HepG2 (cell line): Measurements from ENCODE around the gene ESF1. TPM values are rescaled to one million over a fixed set of nuclear protein-coding genes. Genes with fewer than 3 reads are reported as not detected.
A peak's percentile ranks its signal among the peaks of the same experiment; 100 is the strongest.

ENCODE experiments used
- ATAC-seq: fragments of 200-7000 bp; cut with Tn5 transposase; 3 replicates; pipeline ENCODE4 v1.9.1; 2020; ENCODE audit warnings: mild to moderate bottlenecking, moderate library complexity
- Bru-seq: library from RNA; stranded (reverse); fragments of 400-500 nt; gene quantifications from one replicate; lab custom pipeline; 2021; lab: Mats Ljungman, UMichigan
- BruChase-seq, 2 experiments: library from RNA; stranded (reverse); fragments of 400-500 nt; gene quantifications; one replicate each; lab custom pipeline; 2021; lab: Mats Ljungman, UMichigan
- BruUV-seq: library from RNA; stranded (reverse); fragments of 400-500 nt; replicated peaks from 2 replicates; lab custom pipeline; 2021; lab: Mats Ljungman, UMichigan
- CTCF ChIA-PET: fragments of 300-600 bp; formaldehyde crosslinking; extraction: SDS; loops from one replicate; lab custom pipeline; 2021; ENCODE audit warnings: low total read pairs, inconsistent platforms, low intra/inter-chr PET ratio; lab: Yijun Ruan, JAX
- POLR2A ChIA-PET: fragments of 350-600 bp; sonication (Branson Sonifier 250); formaldehyde crosslinking; loops from one replicate; lab custom pipeline; 2020; ENCODE audit warnings: antibody characterized with exemption, inconsistent platforms; lab: Yijun Ruan, JAX
- DNase-seq: peaks from one replicate; pipeline ENCODE4 v3.0.0-alpha.2; 2015; ENCODE audit warnings: low spot score
- FAIRE-seq: peaks from 3 replicates; lab custom pipeline; 2011; peaks lifted over from hg19 to GRCh38; lab: Jason Lieb, UNC
- H2AFZ ChIP-seq: one replicate; pipeline ENCODE4 v1.6.1; 2011; ENCODE audit warnings: low read length, inconsistent platforms
- H3K27ac ChIP-seq: fragments of 300-600 bp; 3 replicates; pipeline ENCODE4 v1.8.0; 2011; ENCODE audit warnings: mixed run types, mild to moderate bottlenecking, mixed read lengths, low read length, inconsistent platforms; ENCODE audit not compliant: insufficient read depth; ENCODE audit errors: extremely low read length
- H3K27me3 ChIP-seq, 2 experiments: fragments of 200-600 bp in 1 of 2; 2 replicates in 1 of 2; 3 replicates in 1 of 2; pipeline versions ENCODE4 v1.6.0 to v1.8.0; 2011; ENCODE audit warnings: low read length in 2 of 2, mild to moderate bottlenecking in 2 of 2, moderate library complexity in 2 of 2, inconsistent platforms in 1 of 2; ENCODE audit not compliant: insufficient read depth in 2 of 2, control insufficient read depth in 1 of 2
- H3K36me3 ChIP-seq, 2 experiments: fragments of 200-600 bp in 1 of 2; replicated peaks in 1 of 2; 2 replicates in 1 of 2; 3 replicates in 1 of 2; pipeline versions ENCODE4 v1.5.1 to v1.8.0; 2011; ENCODE audit warnings: low read length in 2 of 2, inconsistent platforms in 1 of 2; ENCODE audit not compliant: insufficient read depth in 2 of 2, control insufficient read depth in 1 of 2
- H3K4me1 ChIP-seq: 2 replicates; pipeline ENCODE4 v1.5.1; 2012; ENCODE audit warnings: low read length, inconsistent platforms; ENCODE audit not compliant: insufficient read depth
- H3K4me2 ChIP-seq: 2 replicates; pipeline ENCODE4 v1.6.0; 2011; ENCODE audit warnings: low read depth, low read length, inconsistent platforms
- H3K4me3 ChIP-seq, 3 experiments: fragments of 200-600 bp in 1 of 3; sonication (generic), shearing (Covaris generic) in 1 of 3; replicated peaks in 1 of 3; 2 replicates each; pipeline ENCODE4 v1.5.1; 2011 to 2016; ENCODE audit warnings: low read length in 3 of 3, inconsistent platforms in 2 of 3, low read depth in 2 of 3, mild to moderate bottlenecking in 2 of 3, control low read depth in 1 of 3, mixed read lengths in 1 of 3; ENCODE audit not compliant: insufficient read depth in 1 of 3
- H3K79me2 ChIP-seq: one replicate; pipeline ENCODE4 v1.6.1; 2011; ENCODE audit warnings: low read length, inconsistent platforms; ENCODE audit not compliant: insufficient read depth
- H3K9ac ChIP-seq: 2 replicates; pipeline ENCODE4 v1.6.0; 2011; ENCODE audit warnings: mild to moderate bottlenecking, low read depth, low read length, inconsistent platforms; ENCODE audit not compliant: insufficient read depth
- H3K9me3 ChIP-seq: 2 replicates; pipeline ENCODE4 v1.5.1; 2012; ENCODE audit warnings: mild to moderate bottlenecking, low read length
- H4K20me1 ChIP-seq: 2 replicates; pipeline ENCODE4 v1.6.0; 2011; ENCODE audit warnings: inconsistent platforms, mild to moderate bottlenecking, low read length, moderate library complexity; ENCODE audit not compliant: insufficient read depth
- AGO1 ChIP-seq: fragments of 200-400 bp; formaldehyde crosslinking; IDR thresholded peaks from 2 replicates; pipeline ENCODE4 v1.6.1; 2017; ENCODE audit warnings: mild to moderate bottlenecking, low read depth, low read length, moderate library complexity; ENCODE audit not compliant: poor library complexity, severe bottlenecking
- CENPX ChIP-seq: sonication (generic); formaldehyde crosslinking; IDR thresholded peaks from 2 replicates; pipeline ENCODE4 v1.9.0; 2021; ENCODE audit warnings: mild to moderate bottlenecking, missing genetic modification reagents, moderate library complexity
- IRF1 ChIP-seq: sonication (generic); formaldehyde crosslinking; IDR thresholded peaks from 2 replicates; pipeline ENCODE4 v1.4.0; 2020; ENCODE audit warnings: low read depth, mild to moderate bottlenecking, missing genetic modification reagents
- NCOA2 ChIP-seq: sonication (generic); formaldehyde crosslinking; IDR thresholded peaks from 2 replicates; pipeline ENCODE4 v1.8.0; 2022; ENCODE audit warnings: inconsistent platforms
- NR2F1 ChIP-seq, 2 experiments: fragments of 450-650 bp in 1 of 2; formaldehyde crosslinking in 1 of 2; IDR thresholded peaks; 2 replicates each; pipeline versions ENCODE4 v1.5.0 to v1.6.1; 2016 to 2020; ENCODE audit warnings: mild to moderate bottlenecking in 1 of 2, missing compliant biosample characterization in 1 of 2, missing genetic modification reagents in 1 of 2, moderate library complexity in 1 of 2
- NR2F2 ChIP-seq: IDR thresholded peaks from 2 replicates; pipeline ENCODE4 v1.6.1; 2012; ENCODE audit warnings: low read depth, inconsistent platforms, borderline replicate concordance
- RFX5 ChIP-seq: IDR thresholded peaks from 2 replicates; pipeline ENCODE4 v1.6.1; 2011; ENCODE audit warnings: low read depth, low read length, improper control_type of control experiment
- TOE1 ChIP-seq: sonication (generic); formaldehyde crosslinking; IDR thresholded peaks from 2 replicates; pipeline ENCODE4 v1.4.0; 2020; ENCODE audit warnings: mild to moderate bottlenecking, missing genetic modification reagents
- YEATS2 ChIP-seq: sonication (generic); formaldehyde crosslinking; IDR thresholded peaks from 2 replicates; pipeline ENCODE4 v1.4.0; 2020; ENCODE audit warnings: missing genetic modification reagents, borderline replicate concordance
- ZNF124 ChIP-seq: sonication (generic); formaldehyde crosslinking; IDR thresholded peaks from 2 replicates; pipeline ENCODE4 v1.4.0; 2020; ENCODE audit warnings: missing genetic modification reagents
- ZNF260 ChIP-seq: sonication (generic); formaldehyde crosslinking; IDR thresholded peaks from 2 replicates; pipeline ENCODE4 v1.4.0; 2020; ENCODE audit warnings: missing genetic modification reagents, low read depth, mild to moderate bottlenecking, borderline replicate concordance
- ZNF343 ChIP-seq: sonication (generic); formaldehyde crosslinking; IDR thresholded peaks from 2 replicates; pipeline ENCODE4 v1.4.0; 2020; ENCODE audit warnings: mild to moderate bottlenecking, missing genetic modification reagents
- ZNF383 ChIP-seq: sonication (generic); formaldehyde crosslinking; IDR thresholded peaks from 2 replicates; pipeline ENCODE4 v1.4.0; 2020; ENCODE audit warnings: missing genetic modification reagents, mild to moderate bottlenecking, borderline replicate concordance
- ZNF777 ChIP-seq: sonication (generic); formaldehyde crosslinking; IDR thresholded peaks from 2 replicates; pipeline ENCODE4 v1.4.0; 2020; ENCODE audit warnings: missing genetic modification reagents
- ZNF850 ChIP-seq: sonication (generic); formaldehyde crosslinking; conservative IDR thresholded peaks from 2 replicates; pipeline ENCODE4 v1.9.0; 2021; ENCODE audit warnings: mild to moderate bottlenecking, missing genetic modification reagents
- WGBS: methylation state at CpG from one replicate; pipeline ENCODE4 v1.1.6; 2017; ENCODE audit warnings: low lambda C conversion rate; 5-methylcytosine and 5-hydroxymethylcytosine counted together
- in situ Hi-C: cut with HindIII; loops from 2 replicates; pipeline ENCODE4 v1.10.0; 2017; ENCODE audit warnings: low pct_unique_long_range_greater_than_20kb; ENCODE audit not compliant: extremely low pct_ligation_motif_present
- intact Hi-C: fragments of 100-400 bp; cut with micrococcal nuclease; formaldehyde crosslinking; loops from one replicate; pipeline ENCODE4 v1.10.0; 2022; ENCODE audit not compliant: unreplicated experiment
- long read RNA-seq, 2 experiments: library from RNA in 1 of 2; library from polyadenylated mRNA in 1 of 2; stranded (forward) in 1 of 2; unstranded in 1 of 2; transcript quantifications; one replicate each; pipeline ENCODE4 v2.0.0, GENCODE V29; 2019 to 2022
- polyA minus RNA-seq, 3 experiments: library from RNA; depleted of rRNA, polyadenylated mRNA; stranded (reverse); fragments of >200 nt; gene quantifications; 2 replicates each; pipeline ENCODE4 v1.2.3, GENCODE V29; 2011; ENCODE audit warnings: low replicate concordance in 1 of 3
- polyA plus RNA-seq, 8 experiments: library from polyadenylated mRNA; depleted of rRNA in 3 of 8; stranded (reverse) in 7 of 8; unstranded in 1 of 8; fragments of >200 nt; fragmentation: Illumina TruSeq in 4 of 8; extraction: Trizol in 4 of 8; gene quantifications; 2 replicates each; pipeline versions ENCODE4 v1.2.1 to v1.2.3, GENCODE V29; 2011 to 2016; ENCODE audit warnings: low read depth in 4 of 8, missing spikeins in 1 of 8, mixed read lengths in 1 of 8; ENCODE audit not compliant: insufficient read depth in 1 of 8
- total RNA-seq, 5 experiments: library from RNA; depleted of rRNA; stranded (reverse); fragments of >200 nt; fragmentation: Illumina TruSeq; extraction: Trizol; gene quantifications; 2 replicates each; pipeline ENCODE4 v1.2.3, GENCODE V29; 2016; ENCODE audit warnings: low read depth in 1 of 5
- TF ChIP-seq, protein P1 (sequence below): sonication (generic); formaldehyde crosslinking; conservative IDR thresholded peaks from 2 replicates; pipeline ENCODE4 v1.4.0; 2020; ENCODE audit warnings: missing genetic modification reagents

ESF1 gene
- total RNA-seq (2016; rRNA removed; fragmentation: Illumina TruSeq; extraction: Trizol) = 66.9 and 95.1 TPM in 2 replicates
- 7.5 and 9.0 TPM in 2 replicates for total RNA-seq (2016; cell fraction: cytosol; rRNA removed; fragmentation: Illumina TruSeq; extraction: Trizol; ENCODE audit: low read depth)
- 68.6 and 90.2 TPM in 2 replicates for total RNA-seq (2016; cell fraction: insoluble cytoplasmic fraction; rRNA removed; fragmentation: Illumina TruSeq; extraction: Trizol)
- total RNA-seq (2016; cell fraction: membrane; rRNA removed; fragmentation: Illumina TruSeq; extraction: Trizol) = 13.8 and 18.1 TPM in 2 replicates
- 67.2 and 79.2 TPM in 2 replicates for total RNA-seq (2016; cell fraction: nucleus; rRNA removed; fragmentation: Illumina TruSeq; extraction: Trizol)
- polyA plus RNA-seq (2011; rRNA removed) = 5.7 and 7.3 TPM in 2 replicates
- 1.7 and 2.7 TPM in 2 replicates for polyA plus RNA-seq (2011; cell fraction: cytosol; rRNA removed)
- 2.5 and 5.8 TPM in 2 replicates for polyA plus RNA-seq (2011; cell fraction: nucleus; rRNA removed)
- 34.6 and 44.9 TPM in 2 replicates for polyA plus RNA-seq (2012)
- 1.00 and 1.2 TPM in 2 replicates for polyA plus RNA-seq (2016; cell fraction: cytosol; fragmentation: Illumina TruSeq; extraction: Trizol; ENCODE audit: low read depth)
- polyA plus RNA-seq (2016; cell fraction: insoluble cytoplasmic fraction; fragmentation: Illumina TruSeq; extraction: Trizol; ENCODE audit: low read depth) = 69.7 and 73.1 TPM in 2 replicates
- polyA plus RNA-seq (2016; cell fraction: membrane; fragmentation: Illumina TruSeq; extraction: Trizol; ENCODE audit: low read depth) = 3.0 and 3.7 TPM in 2 replicates
- 61.2 and 66.0 TPM in 2 replicates for polyA plus RNA-seq (2016; cell fraction: nucleus; fragmentation: Illumina TruSeq; extraction: Trizol; ENCODE audit: insufficient read depth, low read depth)
- 0.32 and 0.37 TPM in 2 replicates for polyA minus RNA-seq (2011; rRNA and poly(A)+ RNA removed; ENCODE audit: low replicate concordance)
- polyA minus RNA-seq (2011; cell fraction: cytosol; rRNA and poly(A)+ RNA removed) = 10.5 and 11.4 TPM in 2 replicates
- 47.6 and 49.1 TPM in 2 replicates for polyA minus RNA-seq (2011; cell fraction: nucleus; rRNA and poly(A)+ RNA removed)
- Bru-seq, nascent RNA = percentile 95 among the genes with signal in this experiment
- percentile 90 among the genes with signal in this experiment for BruChase-seq, experiment 1, labeled RNA remaining after a 6-hour chase
- percentile 92 among the genes with signal in this experiment for BruChase-seq, experiment 2, labeled RNA remaining after a 2-hour chase
- long read RNA-seq, experiment 1, partial matches to known transcripts = 37 of 70 reads
- long read RNA-seq, experiment 1, other reads (novel, unspliced or antisense) = 33 of 70 reads
- long read RNA-seq, experiment 2, partial matches to known transcripts = 30 of 32 reads
- long read RNA-seq, experiment 2, other reads (novel, unspliced or antisense) = 2 of 32 reads

- H3K79me2 ChIP-seq = peaks cover 79% of the 10 kb centered on the region
- H3K9me3 ChIP-seq = no peaks in the 10 kb centered on the region
- no peaks in the 10 kb centered on the region; the same call in 1 of the 2 replicates for H4K20me1 ChIP-seq
- no TSS peak for BruUV-seq
- H3K4me3 ChIP-seq = peak within 1 kb of the TSS; percentile 84 to 90 (median 86)
- peak within 1 kb of the TSS; percentile 88 for H3K4me2 ChIP-seq
- H3K9ac ChIP-seq = peak within 1 kb of the TSS; percentile 83
- H3K36me3 ChIP-seq = peaks cover 16 to 42% of the 10 kb centered on the region in 2 experiments
- H3K4me1 ChIP-seq = peaks cover 66% of the 10 kb centered on the region
- peak; percentile 83 for FAIRE-seq
- peak within 1 kb of the TSS; percentile 73 for H2AFZ ChIP-seq
- DNase-seq = peak; percentile 99
- POLR2A ChIA-PET = interaction anchor here (0.7 to 3.1 kb wide), 14 partner anchors 8 to 173 kb away, joined by 3 to 24 read pairs (median 5); no protein-coding TSS in a partner anchor
- intact Hi-C loops = loop anchor here (2.0 to 10.0 kb wide), 5 partner anchors 146 to 858 kb away; partner anchors contain the start of genes SPTLC3 and TASP1
- H3K27me3 ChIP-seq = no peaks in the 10 kb centered on the region; a peak in 1 of 5 replicates
- WGBS = 1% methylated on average over 51 of the region's 54 CpGs
- peak; percentile 95 for ATAC-seq
- CTCF ChIA-PET = no interaction called here
- in situ Hi-C loops = loop anchor here (10.0 kb wide), 2 partner anchors 810 to 860 kb away; no protein-coding TSS in a partner anchor
- H3K27ac ChIP-seq = peak within 1 kb of the TSS; percentile 93
- no peak for TF ChIP-seq IRF1
- TF ChIP-seq NCOA2 (CRISPR knock-in tag) = peak; percentile 74
- TF ChIP-seq ZNF260 = no peak
- TF ChIP-seq TOE1 (CRISPR knock-in tag) = peak; percentile 85; the same call in 1 of the 2 replicates
- TF ChIP-seq CENPX (CRISPR knock-in tag) = no peak
- TF ChIP-seq ZNF777 (CRISPR knock-in tag) = peak; percentile 48; the same call in 1 of the 2 replicates
- TF ChIP-seq RFX5 = no peak; the same call in 1 of the 2 replicates
- peak; percentile 97 for TF ChIP-seq ZNF124
- TF ChIP-seq YEATS2 (CRISPR knock-in tag) = peak; percentile 100
- TF ChIP-seq, protein P1, sequence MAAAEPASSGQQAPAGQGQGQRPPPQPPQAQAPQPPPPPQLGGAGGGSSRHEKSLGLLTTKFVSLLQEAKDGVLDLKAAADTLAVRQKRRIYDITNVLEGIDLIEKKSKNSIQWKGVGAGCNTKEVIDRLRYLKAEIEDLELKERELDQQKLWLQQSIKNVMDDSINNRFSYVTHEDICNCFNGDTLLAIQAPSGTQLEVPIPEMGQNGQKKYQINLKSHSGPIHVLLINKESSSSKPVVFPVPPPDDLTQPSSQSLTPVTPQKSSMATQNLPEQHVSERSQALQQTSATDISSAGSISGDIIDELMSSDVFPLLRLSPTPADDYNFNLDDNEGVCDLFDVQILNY (CRISPR knock-in tag) = peak; percentile 23; the same call in 1 of the 2 replicates
- TF ChIP-seq NR2F1 (CRISPR knock-in tag; IDR thresholded peaks at IDR 0.05) = peak in 1 of 2 experiments; percentile 67; a peak in 3 of 4 replicates
- TF ChIP-seq ZNF850 (CRISPR knock-in tag) = peak; percentile 66; the same call in 1 of the 2 replicates
- TF ChIP-seq AGO1 = peak; percentile 84
- no peak for TF ChIP-seq ZNF383 (CRISPR knock-in tag)
- TF ChIP-seq ZNF343 = peak; percentile 76
- TF ChIP-seq NR2F2 = no peak; the same call in 1 of the 2 replicates
Observed at GRCh38 chr20:13784893-13785715, at the start of gene ESF1, which contains the start of gene NDUFAF5. Gene ESF1, minus strand, starts transcription at chr20:13784919. Its CDS starts 1,779 bp downstream, at chr20:13783140. Gene NDUFAF5, plus strand, starts transcription at chr20:13785028. Its CDS starts 41 bp downstream, at chr20:13785069.
